Stimulated activated CD4-positive, alpha-beta T cell treated with anti-CD3 and anti-CD28 coated beads, TNF-alpha, amount 100 ng/mL, for 24 hours (primary cell): ENCODE data around the gene GDF15.
"Not testable (repeated sequence)": the region's sequence is repeated elsewhere in the genome, so short reads cannot be mapped to it uniquely, and the experiment has no call there.

ENCODE experiments used
- DNase-seq, 3 experiments: peaks; one replicate each; pipeline ENCODE4 v3.0.0-alpha.2; 2020; ENCODE audit warnings: low read depth in 3 of 3

The GDF15 gene

GRCh38 chr19:18391509-18392075 lies 5.6 kb downstream of the GDF15 start:
- DNase-seq = no peak

- no peak for DNase-seq
Measured at GRCh38 chr19:18392417-18392816, 6.5 kb downstream of the GDF15 start.

GRCh38 chr19:18392926-18393325 lies 7.0 kb downstream of the GDF15 start:
- no peak for DNase-seq

GRCh38 chr19:18393836-18394235 lies 7.9 kb downstream of the GDF15 start:
- no peak for DNase-seq

GRCh38 chr19:18396471-18397241 lies 10.7 kb downstream of the GDF15 start:
- no peak for DNase-seq

- DNase-seq = no peak
Measured at GRCh38 chr19:18397242-18398202, 11.6 kb downstream of the GDF15 start, which contains the start of gene LRRC25. Gene LRRC25 (minus strand): TSS chr19:18397622. CDS start chr19:18396963, 659 bp downstream.

- DNase-seq = no peak
Measured at GRCh38 chr19:18399008-18399407, 13.1 kb downstream of the GDF15 start.

- DNase-seq = no peak
Measured at GRCh38 chr19:18401580-18402112, 15.7 kb downstream of the GDF15 start.

GRCh38 chr19:18402455-18403248 lies 16.7 kb downstream of the GDF15 start:
- DNase-seq = not testable (repeated sequence)

- DNase-seq = not testable (repeated sequence)
Measured at GRCh38 chr19:18405754-18406153, 19.8 kb downstream of the GDF15 start.

- no peak for DNase-seq
Measured at GRCh38 chr19:18406749-18407148, 20.8 kb downstream of the GDF15 start.

- DNase-seq = no peak
Measured at GRCh38 chr19:18408053-18408476, 22.1 kb downstream of the GDF15 start.

- DNase-seq = no peak
Measured at GRCh38 chr19:18412610-18413239, 26.8 kb downstream of the GDF15 start.

GRCh38 chr19:18414504-18415177 lies 28.7 kb downstream of the GDF15 start:
- no peak for DNase-seq

- DNase-seq = no peak
Measured at GRCh38 chr19:18415178-18415867, 29.4 kb downstream of the GDF15 start.

- DNase-seq = peak in 1 of 3 experiments; percentile 70
Measured at GRCh38 chr19:18416778-18417249, 30.9 kb downstream of the GDF15 start.

GRCh38 chr19:18417250-18418028 lies 31.5 kb downstream of the GDF15 start:
- DNase-seq = no peak

- DNase-seq = no peak
Measured at GRCh38 chr19:18418029-18418482, 32.1 kb downstream of the GDF15 start.
